Nephron (organoid): ENCODE results near the gene AMIGO3.
A peak's percentile ranks its signal among the peaks of the same experiment; 100 is the strongest.

Experiments
- H3K27ac Mint-ChIP-seq, 3 experiments: 2 replicates each; pipeline ENCODE4 v1.8.0; 2020; ENCODE audit warnings: mixed read lengths in 3 of 3, mild to moderate bottlenecking in 2 of 3, moderate library complexity in 1 of 3
- H3K27me3 Mint-ChIP-seq: 2 replicates; pipeline ENCODE4 v1.8.0; 2021; ENCODE audit warnings: low read depth, mild to moderate bottlenecking, moderate library complexity, mixed read lengths
- H3K36me3 Mint-ChIP-seq: 2 replicates; pipeline ENCODE4 v1.8.0; 2020; ENCODE audit warnings: low read depth, mixed read lengths
- H3K4me1 Mint-ChIP-seq: 2 replicates; pipeline ENCODE4 v1.8.0; 2020; ENCODE audit warnings: mixed read lengths
- H3K4me3 Mint-ChIP-seq, 3 experiments: 2 replicates each; pipeline ENCODE4 v1.8.0; 2020; ENCODE audit warnings: mild to moderate bottlenecking in 3 of 3, mixed read lengths in 3 of 3, moderate library complexity in 2 of 3
- H3K9me3 Mint-ChIP-seq: 2 replicates; pipeline ENCODE4 v1.8.0; 2020; ENCODE audit warnings: mixed read lengths
- TF ChIP-seq, protein P1 (sequence below), 3 experiments: fragments of 200-600 bp; sonication (generic); IDR thresholded peaks; one replicate each; pipeline ENCODE4 v1.5.0; 2021; ENCODE audit warnings: antibody characterized with exemption in 3 of 3; ENCODE audit not compliant: unreplicated experiment in 3 of 3

AMIGO3 gene

GRCh38 chr3:49668861-49669260, 50.6 kb downstream of the AMIGO3 start:
- TF ChIP-seq, protein P1, sequence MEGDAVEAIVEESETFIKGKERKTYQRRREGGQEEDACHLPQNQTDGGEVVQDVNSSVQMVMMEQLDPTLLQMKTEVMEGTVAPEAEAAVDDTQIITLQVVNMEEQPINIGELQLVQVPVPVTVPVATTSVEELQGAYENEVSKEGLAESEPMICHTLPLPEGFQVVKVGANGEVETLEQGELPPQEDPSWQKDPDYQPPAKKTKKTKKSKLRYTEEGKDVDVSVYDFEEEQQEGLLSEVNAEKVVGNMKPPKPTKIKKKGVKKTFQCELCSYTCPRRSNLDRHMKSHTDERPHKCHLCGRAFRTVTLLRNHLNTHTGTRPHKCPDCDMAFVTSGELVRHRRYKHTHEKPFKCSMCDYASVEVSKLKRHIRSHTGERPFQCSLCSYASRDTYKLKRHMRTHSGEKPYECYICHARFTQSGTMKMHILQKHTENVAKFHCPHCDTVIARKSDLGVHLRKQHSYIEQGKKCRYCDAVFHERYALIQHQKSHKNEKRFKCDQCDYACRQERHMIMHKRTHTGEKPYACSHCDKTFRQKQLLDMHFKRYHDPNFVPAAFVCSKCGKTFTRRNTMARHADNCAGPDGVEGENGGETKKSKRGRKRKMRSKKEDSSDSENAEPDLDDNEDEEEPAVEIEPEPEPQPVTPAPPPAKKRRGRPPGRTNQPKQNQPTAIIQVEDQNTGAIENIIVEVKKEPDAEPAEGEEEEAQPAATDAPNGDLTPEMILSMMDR (IDR thresholded peaks at IDR 0.05; ENCODE audit: unreplicated experiment in 3 of 3): no peak
- peaks cover 6% of the 10 kb centered on the region for H3K27me3 Mint-ChIP-seq
- peak overlapping the region in 1 of 3 experiments; percentile 52 for H3K27ac Mint-ChIP-seq
- no peaks in the 10 kb centered on the region for H3K36me3 Mint-ChIP-seq
- no peaks in the 10 kb centered on the region for H3K9me3 Mint-ChIP-seq
- H3K4me1 Mint-ChIP-seq: peaks cover 27% of the 10 kb centered on the region
- H3K4me3 Mint-ChIP-seq: no peak overlapping the region

GRCh38 chr3:49668414-49668797, 51.1 kb downstream of the AMIGO3 start:
- no peak overlapping the region for H3K4me3 Mint-ChIP-seq
- H3K9me3 Mint-ChIP-seq: no peaks in the 10 kb centered on the region
- no peaks in the 10 kb centered on the region for H3K36me3 Mint-ChIP-seq
- TF ChIP-seq, protein P1 (IDR thresholded peaks at IDR 0.05; ENCODE audit: unreplicated experiment in 3 of 3): no peak
- peaks cover 3% of the 10 kb centered on the region for H3K27me3 Mint-ChIP-seq
- peaks cover 23% of the 10 kb centered on the region for H3K4me1 Mint-ChIP-seq
- peak overlapping the region; percentile 18 to 52 (median 50) for H3K27ac Mint-ChIP-seq

DNA sequence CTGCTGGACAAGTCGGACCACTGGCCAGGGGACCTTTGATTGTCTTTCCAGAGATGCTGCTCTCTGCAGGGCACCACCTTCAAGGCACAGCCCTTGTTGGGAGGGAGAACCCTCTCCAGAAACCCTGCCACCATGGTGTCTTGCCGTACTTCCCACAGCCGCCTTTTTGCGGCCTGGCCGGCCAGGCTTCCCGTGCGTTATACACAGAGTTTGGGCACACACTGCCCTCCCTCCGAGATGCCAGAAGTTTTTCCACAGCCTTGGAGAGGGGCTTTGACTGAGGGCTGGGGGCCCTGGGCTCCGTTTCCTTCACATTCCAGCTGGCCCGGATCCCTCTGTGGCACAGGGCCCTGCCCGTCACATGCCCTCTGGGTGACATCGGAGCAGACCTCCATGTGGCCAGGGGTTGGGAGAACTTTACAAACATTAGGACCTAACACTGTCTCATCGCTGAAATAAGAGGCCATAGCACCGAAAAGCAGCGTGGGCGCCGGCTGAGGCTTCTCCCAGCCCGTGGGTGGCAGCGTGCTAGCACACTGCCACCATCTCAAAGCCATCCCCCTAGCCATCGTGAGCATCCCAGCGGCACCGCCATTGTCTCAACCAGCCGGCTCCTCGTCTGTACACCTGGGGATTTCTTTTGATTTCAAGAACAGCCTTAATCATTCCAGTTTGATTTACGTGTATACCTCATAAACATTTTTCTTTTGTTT, 51.6 kb downstream of the AMIGO3 start:
- TF ChIP-seq, protein P1 (IDR thresholded peaks at IDR 0.05; ENCODE audit: unreplicated experiment in 3 of 3): no peak
- peaks cover 23% of the 10 kb centered on the region for H3K4me1 Mint-ChIP-seq
- H3K27me3 Mint-ChIP-seq: peaks cover 3% of the 10 kb centered on the region
- no peaks in the 10 kb centered on the region for H3K9me3 Mint-ChIP-seq
- H3K4me3 Mint-ChIP-seq: no peak overlapping the region
- peak overlapping the region; percentile 18 to 52 (median 50) for H3K27ac Mint-ChIP-seq
- no peaks in the 10 kb centered on the region for H3K36me3 Mint-ChIP-seq
